ENCODE results near the gene HYLS1. TPM values are rescaled to one million over a fixed set of nuclear protein-coding genes. Genes with fewer than 3 reads are reported as not detected.

The HYLS1 gene
- total and polyA plus RNA-seq, 9 of the 15 experiments (the other 6 are each of a cell fraction or from before 2014, with no cell fraction given) = 2.7 to 8.2 (median 4.8) TPM

GRCh38 chr11:125887373-125888324 is at the start of gene HYLS1 (continued):
- TF ChIP-seq MYC (IDR thresholded peaks at IDR 0.05; ENCODE audit: low read depth, low read length) = peak; percentile 58; the same call in 1 of the 2 replicates
- no peak for TF ChIP-seq MYC (CRISPR knock-in tag; IDR thresholded peaks at IDR 0.05; ENCODE audit: borderline replicate concordance, low read depth)
- peak; percentile 83 for TF ChIP-seq ETV1 (tag; conservative IDR thresholded peaks at IDR 0.05; ENCODE audit: low read depth)
- TF ChIP-seq CHAMP1 (IDR thresholded peaks at IDR 0.05) = peak; percentile 93
- peak; percentile 36 for TF ChIP-seq ATF3 (IDR thresholded peaks at IDR 0.05)
- TF ChIP-seq ATF3 (CRISPR knock-in tag; conservative IDR thresholded peaks at IDR 0.05) = no peak
- no peak for TF ChIP-seq AFF1 (IDR thresholded peaks at IDR 0.05; ENCODE audit: low read depth in 1 of 2, partially characterized antibody in 2 of 2)
- no peak for TF ChIP-seq GATAD2B (IDR thresholded peaks at IDR 0.05; ENCODE audit: borderline replicate concordance)
- no peak for TF ChIP-seq ZNF347 (CRISPR knock-in tag; IDR thresholded peaks at IDR 0.05; ENCODE audit: low read depth)
- no peak for TF ChIP-seq SP2 (IDR thresholded peaks at IDR 0.05; ENCODE audit: extremely low read depth, low read depth, low read length, poor library complexity, severe bottlenecking)
- no peak; the same call in 1 of the 2 replicates for TF ChIP-seq POLR2AphosphoS5 (IDR thresholded peaks at IDR 0.05; ENCODE audit: control insufficient read depth, insufficient read depth, low read depth, low read length)
- TF ChIP-seq RBM15 (IDR thresholded peaks at IDR 0.05; ENCODE audit: insufficient read depth, low read length) = no peak
- peak; percentile 91 for TF ChIP-seq ZNF24 (IDR thresholded peaks at IDR 0.05)
- TF ChIP-seq DNMT1 (IDR thresholded peaks at IDR 0.05) = no peak
- no peak for TF ChIP-seq ZKSCAN3 (CRISPR knock-in tag; IDR thresholded peaks at IDR 0.05)
- TF ChIP-seq CTBP1 (IDR thresholded peaks at IDR 0.05; ENCODE audit: borderline replicate concordance) = peak; percentile 83; the same call in 1 of the 2 replicates
- 0 out of 2 replicates have a peak, but pooled peaks have one; percentile 33 for TF ChIP-seq ZNF75A (CRISPR knock-in tag; IDR thresholded peaks at IDR 0.05)
- TF ChIP-seq NR2C2 (CRISPR knock-in tag; IDR thresholded peaks at IDR 0.05) = no peak; the same call in 1 of the 2 replicates
- peak; percentile 64; the same call in 1 of the 2 replicates for TF ChIP-seq NR2C2 (tag; IDR thresholded peaks at IDR 0.05)
- no peak for TF ChIP-seq STAG1 (CRISPR knock-in tag; IDR thresholded peaks at IDR 0.05; ENCODE audit: borderline replicate concordance)
- TF ChIP-seq HMG20B (CRISPR knock-in tag; IDR thresholded peaks at IDR 0.05) = no peak

All from K562 (cell line).